HG03103 (cell line): Measurements from ENCODE around the gene SORCS2.
"Not testable (repeated sequence)": the region's sequence is repeated elsewhere in the genome, so short reads cannot be mapped to it uniquely, and the experiment has no call there.

Source experiments
- ATAC-seq: cut with Tn5 transposase; IDR thresholded peaks from one replicate; pipeline ENCODE4 v1.9.1; 2021; ENCODE audit warnings: low read depth; ENCODE audit not compliant: unreplicated experiment

The SORCS2 gene

GRCh38 chr4:7430965-7431695 is 238.8 kb downstream of the SORCS2 start:
- no peak for ATAC-seq

GRCh38 chr4:7431696-7432530 is 239.6 kb downstream of the SORCS2 start:
- ATAC-seq, result no peak

- ATAC-seq, result no peak
These were observed 240.4 kb downstream of the SORCS2 start for GRCh38 chr4:7432531-7433375.

GRCh38 chr4:7433376-7434140 is 241.2 kb downstream of the SORCS2 start:
- ATAC-seq, result no peak

GRCh38 chr4:7434141-7434765 is 241.9 kb downstream of the SORCS2 start:
- ATAC-seq, result no peak

GRCh38 chr4:7434766-7435150 is 242.4 kb downstream of the SORCS2 start, which contains the start of gene PSAPL1:
Gene PSAPL1, minus strand, starts transcription at chr4:7434930. Its CDS starts 51 bp downstream, at chr4:7434879.
- ATAC-seq, result no peak

GRCh38 chr4:7435471-7436061 is 243.2 kb downstream of the SORCS2 start:
- ATAC-seq, result no peak

- ATAC-seq, result no peak
These were observed 243.9 kb downstream of the SORCS2 start for GRCh38 chr4:7436256-7436655.

- no peak for ATAC-seq
These were observed 247.4 kb downstream of the SORCS2 start for GRCh38 chr4:7439699-7440098.

- ATAC-seq, result no peak
These were observed 248.9 kb downstream of the SORCS2 start for GRCh38 chr4:7441201-7441600.

- no peak for ATAC-seq
These were observed 250.3 kb downstream of the SORCS2 start for GRCh38 chr4:7442574-7443162.

- ATAC-seq, result no peak
These were observed 252.0 kb downstream of the SORCS2 start for GRCh38 chr4:7444314-7444713.

GRCh38 chr4:7444731-7445130 is 252.4 kb downstream of the SORCS2 start:
- no peak for ATAC-seq

- ATAC-seq, result no peak
These were observed 254.9 kb downstream of the SORCS2 start for GRCh38 chr4:7447236-7447635.

- no peak for ATAC-seq
These were observed 255.7 kb downstream of the SORCS2 start for GRCh38 chr4:7448036-7448435.

GRCh38 chr4:7450775-7451433 is 258.6 kb downstream of the SORCS2 start:
- ATAC-seq, result no peak

GRCh38 chr4:7451434-7451789 is 259.1 kb downstream of the SORCS2 start:
- ATAC-seq, result no peak

- no peak for ATAC-seq
These were observed 259.5 kb downstream of the SORCS2 start for GRCh38 chr4:7451800-7452199.

- ATAC-seq, result not testable (repeated sequence)
These were observed 260.5 kb downstream of the SORCS2 start for GRCh38 chr4:7452802-7453201.
